GM20431 (cell line): ENCODE results near the gene MVK.

ENCODE experiments used
- in situ Hi-C: fragments of 300-500 bp; cut with MseI, MboI; formaldehyde crosslinking; loops from one replicate; pipeline ENCODE4 v1.15.0; 2020; ENCODE audit warnings: low sequenced_read_pairs; ENCODE audit not compliant: unreplicated experiment

Gene MVK

GRCh38 chr12:109621211-109621694 is 47.7 kb downstream of the MVK start:
- in situ Hi-C loops: no loop called here

- in situ Hi-C loops: no loop called here
Observed at GRCh38 chr12:109621901-109622364, 48.3 kb downstream of the MVK start.

- in situ Hi-C loops: no loop called here
Observed at GRCh38 chr12:109624467-109624866, 50.9 kb downstream of the MVK start.

- in situ Hi-C loops: no loop called here
Observed at GRCh38 chr12:109625131-109625559, 51.6 kb downstream of the MVK start.

GRCh38 chr12:109625749-109626377 is 52.3 kb downstream of the MVK start:
- in situ Hi-C loops: no loop called here

- in situ Hi-C loops: no loop called here
Observed at GRCh38 chr12:109626378-109627115, 53.0 kb downstream of the MVK start.

- in situ Hi-C loops: no loop called here
Observed at GRCh38 chr12:109627633-109628032, 54.0 kb downstream of the MVK start.

GRCh38 chr12:109630107-109630506 is 56.5 kb downstream of the MVK start:
- in situ Hi-C loops: no loop called here

GRCh38 chr12:109630815-109631214 is 57.2 kb downstream of the MVK start:
- in situ Hi-C loops: no loop called here

- in situ Hi-C loops: no loop called here
Observed at GRCh38 chr12:109631302-109631701, 57.7 kb downstream of the MVK start.

- in situ Hi-C loops: no loop called here
Observed at GRCh38 chr12:109631751-109632150, 58.2 kb downstream of the MVK start.

- in situ Hi-C loops: no loop called here
Observed at GRCh38 chr12:109632342-109632741, 58.7 kb downstream of the MVK start.

GRCh38 chr12:109635717-109636116 is 62.1 kb downstream of the MVK start:
- in situ Hi-C loops: no loop called here

GRCh38 chr12:109637348-109637747 is 63.8 kb downstream of the MVK start:
- in situ Hi-C loops: no loop called here

- in situ Hi-C loops: no loop called here
Observed at GRCh38 chr12:109637996-109638395, 64.4 kb downstream of the MVK start.

GRCh38 chr12:109638735-109639134 is 65.1 kb downstream of the MVK start:
- in situ Hi-C loops: no loop called here

- in situ Hi-C loops: no loop called here
Observed at GRCh38 chr12:109639151-109639872, 65.7 kb downstream of the MVK start.

- in situ Hi-C loops: no loop called here
Observed at GRCh38 chr12:109640961-109641360, 67.4 kb downstream of the MVK start.

GRCh38 chr12:109641422-109641821 is 67.8 kb downstream of the MVK start:
- in situ Hi-C loops: no loop called here

- in situ Hi-C loops: no loop called here
Observed at GRCh38 chr12:109642506-109643132, 69.0 kb downstream of the MVK start.
